HG03196 (cell line): Measurements from ENCODE around the gene EEF1A2.

Source experiments
- ATAC-seq: cut with Tn5 transposase; IDR thresholded peaks from one replicate; pipeline ENCODE4 v1.9.1; 2021; ENCODE audit not compliant: unreplicated experiment

The EEF1A2 gene

DNA sequence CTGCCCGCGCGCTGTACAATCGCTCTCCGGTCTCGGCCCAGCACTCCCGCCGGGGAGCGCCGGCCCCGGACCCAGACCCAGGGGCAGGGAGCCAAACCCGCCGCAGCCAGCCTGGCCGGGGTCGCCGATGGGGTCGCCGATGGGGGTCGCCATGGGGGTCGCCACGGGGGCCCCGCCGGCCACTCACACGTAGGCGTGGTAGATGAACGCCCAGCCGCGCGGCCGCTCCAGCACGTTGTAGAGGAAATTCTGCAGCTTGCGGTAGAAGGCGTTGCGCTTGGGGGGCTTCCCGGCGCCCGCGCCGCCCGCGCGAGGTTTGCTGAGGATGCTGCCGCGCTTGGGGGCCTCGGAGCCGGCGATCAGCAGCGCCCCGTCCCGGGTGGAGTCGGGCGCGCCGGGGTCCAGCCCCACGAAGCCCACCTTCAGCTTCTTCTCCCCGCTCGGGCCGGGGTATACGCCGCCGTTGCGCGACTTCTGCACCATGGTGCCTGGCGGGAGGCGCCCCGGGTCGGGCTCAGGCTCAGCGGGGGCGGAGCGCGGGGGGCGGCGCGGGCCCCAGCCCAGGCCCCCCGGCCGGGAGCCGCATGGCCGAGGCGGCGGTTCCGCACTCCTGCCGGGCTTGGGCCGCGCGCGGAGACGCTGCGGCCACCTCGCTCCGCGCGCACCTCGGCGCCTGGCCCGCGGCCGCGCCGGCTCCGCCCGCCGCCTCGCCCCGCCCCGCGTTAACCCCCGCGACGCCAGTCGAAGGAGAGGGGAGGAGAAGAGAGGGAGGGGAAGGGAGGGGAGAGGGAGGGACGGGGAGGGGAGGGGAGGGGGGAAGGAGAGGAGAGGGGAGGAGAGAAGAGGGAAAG lies 26.7 kb downstream of the EEF1A2 start, which contains the start of gene KCNQ2:
KCNQ2 (minus strand) TSS at position 675 of the 851 bp plus-strand sequence; CDS start at position 483, 192 bp downstream.
- ATAC-seq = no peak

- no peak for ATAC-seq
Observed at GRCh38 chr20:63471717-63471980, 27.2 kb downstream of the EEF1A2 start.

DNA sequence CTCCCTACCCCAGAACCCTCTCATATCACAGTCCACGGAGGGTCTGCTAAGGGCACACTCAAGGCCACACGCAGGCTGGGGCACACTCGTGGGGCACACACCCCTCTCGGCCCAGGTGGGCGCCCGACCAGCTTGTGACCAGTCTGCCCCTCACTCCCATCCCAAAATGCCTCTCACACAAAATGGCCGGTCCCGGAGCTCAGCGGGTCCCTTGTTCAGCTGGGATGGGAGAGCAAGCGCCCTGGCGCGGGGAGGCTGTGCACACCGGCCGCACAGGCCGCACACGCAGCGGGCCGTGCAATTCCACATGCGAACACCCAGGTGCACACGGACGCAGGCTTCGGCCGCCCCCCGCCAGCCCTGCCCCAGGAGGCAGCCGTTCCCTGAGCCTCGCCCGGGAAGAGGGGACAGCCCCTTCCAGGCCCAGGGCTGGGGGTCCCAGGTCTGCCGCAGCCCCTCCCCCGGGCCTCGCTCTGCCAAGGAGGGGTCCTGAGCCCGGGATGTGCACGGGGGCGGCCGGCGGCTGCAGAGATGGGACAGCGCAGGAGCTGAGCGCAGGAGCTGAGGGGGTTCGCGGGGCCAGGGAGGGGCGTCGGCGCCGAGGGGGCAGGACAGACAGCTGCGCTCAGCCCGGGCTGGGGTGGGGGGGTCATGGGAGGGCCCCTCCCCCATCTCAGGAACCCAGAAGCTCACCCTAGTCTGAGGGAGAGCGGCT lies 27.7 kb downstream of the EEF1A2 start:
- ATAC-seq = no peak

DNA sequence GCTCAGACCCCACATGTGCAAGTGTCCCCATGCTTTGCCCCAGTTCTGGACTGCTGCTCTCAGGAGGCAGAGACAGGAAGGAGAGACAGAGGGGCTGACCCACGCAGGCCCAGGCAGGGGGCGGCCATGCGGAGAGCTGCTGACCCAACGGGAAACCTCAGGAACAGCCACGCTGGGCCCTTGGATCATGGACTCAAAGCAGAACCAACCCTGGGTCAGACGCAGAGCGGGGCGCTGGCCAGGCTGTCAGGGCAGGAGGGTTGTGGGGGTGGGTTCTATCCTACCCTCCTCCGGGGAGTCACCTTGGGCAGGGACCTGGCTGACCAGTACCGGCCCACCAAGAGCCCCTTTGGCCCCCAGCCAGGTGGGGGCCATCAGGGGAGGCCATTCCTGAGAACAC lies 28.5 kb downstream of the EEF1A2 start:
- ATAC-seq = no peak

GRCh38 chr20:63469713-63470101 lies 29.2 kb downstream of the EEF1A2 start:
- no peak for ATAC-seq

DNA sequence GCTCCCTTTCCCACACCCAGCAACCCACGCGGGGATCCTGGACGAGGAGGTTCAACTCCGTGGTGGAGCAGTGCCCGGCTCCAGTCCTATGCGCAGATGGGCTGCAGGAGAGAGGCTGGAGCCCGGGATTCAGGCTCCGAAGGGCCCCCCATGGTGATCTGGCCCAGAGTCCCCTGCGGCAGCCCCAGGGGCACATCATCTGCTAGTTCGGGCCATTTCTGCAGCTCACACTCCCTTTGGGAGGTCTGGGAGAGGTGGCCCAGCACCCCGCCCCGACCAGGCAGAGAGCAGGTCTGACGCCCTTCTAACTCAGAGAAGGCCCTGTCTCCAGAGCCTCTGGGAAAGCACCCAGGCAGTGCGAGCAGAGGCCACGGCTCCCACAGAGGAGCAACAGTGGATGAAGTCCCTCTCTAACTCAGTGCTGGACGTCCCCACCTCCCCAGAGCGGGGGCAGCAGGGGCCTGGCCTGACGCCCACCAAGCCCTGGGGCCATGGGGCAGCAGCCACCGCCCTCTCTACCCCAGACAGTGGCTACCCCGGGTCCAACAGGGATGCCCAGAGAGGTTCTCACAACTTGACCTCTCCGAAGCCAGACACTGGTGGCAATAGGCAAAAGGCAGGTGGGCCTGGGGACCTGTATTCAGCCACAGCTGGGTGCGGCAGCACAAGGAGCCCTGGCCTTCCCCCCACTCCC lies 29.7 kb downstream of the EEF1A2 start:
- ATAC-seq = no peak

GRCh38 chr20:63468421-63468820 lies 30.5 kb downstream of the EEF1A2 start:
- ATAC-seq = no peak

DNA sequence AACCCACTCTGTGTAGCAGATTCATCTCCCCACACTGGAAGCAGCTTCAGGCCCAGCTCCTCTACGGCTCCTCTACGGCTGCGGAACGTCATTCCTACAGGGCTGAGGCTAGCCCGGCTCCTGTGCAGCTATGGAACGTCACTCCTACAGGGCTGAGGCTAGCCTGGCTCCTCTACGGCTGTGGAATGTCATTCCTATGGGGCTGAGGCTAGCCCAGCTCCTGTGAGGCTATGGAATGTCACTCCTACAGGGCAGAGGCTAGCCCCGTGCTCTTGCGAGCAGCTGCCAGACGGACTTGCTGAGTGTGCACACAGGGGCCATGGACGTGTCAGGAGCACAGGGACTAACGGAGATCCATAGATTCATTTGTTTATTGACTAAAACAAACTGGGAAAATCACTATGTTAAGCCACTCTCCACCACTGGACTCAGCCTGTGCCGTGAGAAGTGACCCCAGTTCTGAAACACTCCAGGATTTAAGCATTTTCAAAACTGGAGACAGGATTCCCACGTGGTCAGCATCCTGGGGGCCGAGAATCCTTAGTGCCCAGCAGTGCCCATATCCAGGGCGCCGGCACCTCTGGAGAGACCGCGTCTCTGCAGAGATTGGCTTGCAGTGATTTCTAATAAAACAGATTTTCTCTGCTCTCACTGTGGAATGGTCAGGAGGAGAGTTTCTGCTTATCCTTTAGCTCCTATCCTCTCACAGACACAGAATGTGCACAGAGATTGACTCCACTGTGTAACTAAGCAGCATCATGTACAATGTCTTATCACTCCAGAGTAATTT lies 31.4 kb downstream of the EEF1A2 start:
- no peak for ATAC-seq

DNA sequence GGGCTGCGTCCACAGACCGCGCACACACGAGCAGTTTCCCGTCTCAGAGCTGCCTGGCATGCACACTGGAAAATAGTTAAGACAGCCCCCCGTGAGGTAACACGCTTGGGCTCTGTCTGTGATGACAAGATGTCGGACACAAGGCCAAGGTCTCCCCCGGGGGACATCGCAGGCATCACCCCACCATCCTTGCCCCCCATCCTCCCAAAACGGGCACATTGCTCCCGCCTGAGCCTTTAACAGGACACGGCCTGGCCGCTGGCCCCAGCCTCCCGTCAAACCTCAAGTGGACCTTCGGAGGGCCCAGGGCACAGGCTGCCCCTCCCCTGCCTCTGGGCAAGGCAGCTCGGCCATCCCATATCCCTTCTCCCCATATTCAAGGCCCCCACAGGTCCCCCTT lies 32.0 kb downstream of the EEF1A2 start:
- ATAC-seq = no peak

DNA sequence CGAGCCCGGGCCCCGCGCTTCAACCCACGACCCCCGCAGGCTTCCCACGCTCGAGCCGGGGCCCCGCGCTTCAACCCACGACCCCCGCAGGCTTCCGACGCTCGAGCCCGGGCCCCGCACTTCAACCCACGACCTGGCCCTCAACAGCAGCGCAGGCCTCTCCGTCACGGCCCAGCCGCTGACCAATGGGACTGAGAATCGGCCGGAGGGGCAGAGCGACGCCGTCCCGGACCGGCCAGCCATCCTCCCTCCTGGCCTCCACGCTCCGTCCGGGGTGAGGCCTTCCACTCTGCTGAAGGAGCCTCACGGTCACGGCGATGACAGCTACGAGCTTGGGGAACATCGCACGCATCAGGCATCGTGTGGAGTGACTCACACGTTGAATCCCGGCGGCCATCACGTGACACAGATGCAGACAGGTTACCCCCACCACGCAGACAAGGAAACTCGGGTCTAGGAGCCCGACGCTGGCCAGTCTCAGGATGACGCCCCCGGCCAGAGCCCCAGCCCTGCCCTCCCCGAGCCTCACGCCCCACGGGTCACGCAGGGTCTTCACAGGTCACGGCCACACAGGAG lies 32.5 kb downstream of the EEF1A2 start:
- no peak for ATAC-seq

DNA sequence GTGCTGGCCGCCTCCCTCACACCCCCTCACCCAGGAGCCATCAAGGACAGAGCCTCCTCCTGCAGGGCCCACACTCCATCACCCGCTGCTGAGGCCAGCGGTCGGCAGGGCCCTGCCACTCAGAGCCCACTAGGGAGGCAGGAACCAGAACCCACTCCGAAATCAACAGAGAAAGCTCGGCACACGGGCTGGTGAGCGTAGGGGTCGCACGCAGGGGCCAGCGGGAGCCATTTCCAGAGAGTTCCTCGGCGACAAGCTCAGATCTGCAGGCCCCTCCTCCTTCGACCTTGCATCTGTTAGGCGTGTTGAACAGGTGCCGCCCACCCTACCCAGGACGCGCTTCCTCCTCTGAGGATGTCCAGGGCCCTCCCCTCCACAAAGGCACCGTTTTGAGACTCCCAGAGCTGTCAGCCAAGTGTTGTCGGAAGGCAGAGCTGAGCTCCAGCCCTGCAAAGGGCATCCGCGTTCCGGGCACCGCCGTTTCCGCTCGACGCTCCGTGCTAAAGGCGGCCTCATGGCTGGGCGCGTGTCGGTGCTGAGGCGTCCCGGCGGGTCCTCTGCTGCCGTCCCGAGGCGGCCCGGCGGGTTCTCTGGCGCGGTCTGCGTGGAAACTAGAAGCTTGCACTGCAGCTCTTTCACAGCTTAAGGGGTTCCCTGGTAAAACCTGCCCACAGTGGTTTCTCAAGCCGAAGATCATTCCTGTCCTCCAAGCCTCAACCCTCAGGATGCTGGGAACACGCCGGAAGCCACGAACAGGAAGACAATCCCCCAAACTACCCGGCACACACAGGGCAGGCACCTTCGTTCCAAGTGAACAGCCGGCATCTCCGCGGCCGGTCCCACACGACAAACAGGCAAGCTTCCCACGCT lies 33.3 kb downstream of the EEF1A2 start:
- ATAC-seq = no peak

- no peak for ATAC-seq
Observed at GRCh38 chr20:63464289-63464635, 34.6 kb downstream of the EEF1A2 start.

- no peak for ATAC-seq
Observed at GRCh38 chr20:63463400-63464288, 35.2 kb downstream of the EEF1A2 start.

GRCh38 chr20:63462244-63462643 lies 36.6 kb downstream of the EEF1A2 start:
- ATAC-seq = no peak

GRCh38 chr20:63461104-63461763 lies 37.6 kb downstream of the EEF1A2 start:
- no peak for ATAC-seq

DNA sequence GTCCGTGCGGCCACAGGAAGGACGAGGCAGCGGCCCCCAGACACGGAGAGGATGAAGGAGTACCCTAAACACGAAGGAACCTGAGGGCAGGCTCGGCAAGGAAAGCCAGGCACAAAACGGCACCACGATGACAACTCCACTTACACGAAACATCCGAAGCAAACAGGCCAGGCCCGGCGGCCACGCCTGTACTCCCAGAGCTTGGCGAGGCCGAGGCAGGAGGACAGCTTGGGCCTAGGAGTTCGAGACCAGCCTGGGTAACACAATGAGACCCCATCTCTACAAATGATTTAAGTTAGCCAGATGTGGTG lies 39.9 kb downstream of the EEF1A2 start:
- no peak for ATAC-seq

GRCh38 chr20:63458170-63459069 lies 40.5 kb downstream of the EEF1A2 start:
- no peak for ATAC-seq

GRCh38 chr20:63457737-63458136 lies 41.1 kb downstream of the EEF1A2 start:
- ATAC-seq = no peak
